Left lung (tissue), 10 donors: ENCODE data around the gene MAN1A2. TPM values are rescaled to one million over a fixed set of nuclear protein-coding genes. Genes with fewer than 3 reads are reported as not detected.
A peak's percentile ranks its signal among the peaks of the same experiment; 100 is the strongest.

Experiments
- ATAC-seq: fragments of 200-7000 bp; cut with Tn5 transposase; one replicate; pipeline ENCODE4 v1.9.1; 2020; ENCODE audit warnings: moderate library complexity
- DNase-seq, 4 donors: peaks; one replicate each; pipeline ENCODE4 v3.0.0-alpha.2; 2013 to 2020
- H3K27ac ChIP-seq, 2 donors: fragments of 200-600 bp; sonication (generic) in 1 of 2; one replicate each; pipeline versions ENCODE4 v1.5.0 to v1.8.0; 2020 to 2021
- H3K27me3 ChIP-seq, 2 donors: fragments of 200-600 bp; sonication (generic) in 1 of 2; one replicate each; pipeline versions ENCODE4 v1.5.0 to v1.8.0; 2020 to 2021
- H3K36me3 ChIP-seq, 2 donors: fragments of 200-600 bp; sonication (generic) in 1 of 2; one replicate each; pipeline versions ENCODE4 v1.5.0 to v1.8.0; 2020 to 2021
- H3K4me1 ChIP-seq, 2 donors: fragments of 200-600 bp; one replicate each; pipeline ENCODE4 v1.8.0; 2021
- H3K4me3 ChIP-seq, 2 donors: fragments of 200-600 bp; sonication (generic) in 1 of 2; one replicate each; pipeline versions ENCODE4 v1.5.0 to v1.8.0; 2020 to 2021; ENCODE audit warnings: mild to moderate bottlenecking in 1 of 2
- H3K9me3 ChIP-seq, 2 donors: fragments of 200-600 bp; sonication (generic) in 1 of 2; one replicate each; pipeline versions ENCODE4 v1.5.0 to v1.8.0; 2020 to 2021
- intact Hi-C, 2 donors: fragments of 100-400 bp; cut with DNase I; formaldehyde crosslinking; loops; one replicate each; pipeline versions ENCODE4 v1.11.2 to v1.14.2; 2022
- polyA plus RNA-seq, 6 donors: library from polyadenylated mRNA; unstranded; fragments of 120-200 nt; gene quantifications; one replicate each; pipeline ENCODE4 v1.2.1, GENCODE V29; 2013; ENCODE audit not compliant: insufficient read length in 6 of 6
- total RNA-seq, 2 donors: library from RNA; stranded (reverse); fragmentation: NEBNext Ultra II Directional; extraction: Animal tissue kit (Norgen Biotek cat#: 25700); gene quantifications; one replicate each; pipeline ENCODE4 v1.2.1, GENCODE V29; 2021
- TF ChIP-seq, protein P1 (sequence below), 2 donors: fragments of 200-600 bp; sonication (generic) in 1 of 2; IDR thresholded peaks; one replicate each; pipeline versions ENCODE4 v1.5.0 to v1.8.0; 2021; ENCODE audit warnings: antibody characterized with exemption in 2 of 2
- donor health status: DM: no; HTN: yes; CAD: no.
- donor health status: DM: no; HTN: no; CAD: no.

Gene MAN1A2
- total and polyA plus RNA-seq, 8 donors, result 31.8 to 49.4 (median 34.6) TPM

DNA sequence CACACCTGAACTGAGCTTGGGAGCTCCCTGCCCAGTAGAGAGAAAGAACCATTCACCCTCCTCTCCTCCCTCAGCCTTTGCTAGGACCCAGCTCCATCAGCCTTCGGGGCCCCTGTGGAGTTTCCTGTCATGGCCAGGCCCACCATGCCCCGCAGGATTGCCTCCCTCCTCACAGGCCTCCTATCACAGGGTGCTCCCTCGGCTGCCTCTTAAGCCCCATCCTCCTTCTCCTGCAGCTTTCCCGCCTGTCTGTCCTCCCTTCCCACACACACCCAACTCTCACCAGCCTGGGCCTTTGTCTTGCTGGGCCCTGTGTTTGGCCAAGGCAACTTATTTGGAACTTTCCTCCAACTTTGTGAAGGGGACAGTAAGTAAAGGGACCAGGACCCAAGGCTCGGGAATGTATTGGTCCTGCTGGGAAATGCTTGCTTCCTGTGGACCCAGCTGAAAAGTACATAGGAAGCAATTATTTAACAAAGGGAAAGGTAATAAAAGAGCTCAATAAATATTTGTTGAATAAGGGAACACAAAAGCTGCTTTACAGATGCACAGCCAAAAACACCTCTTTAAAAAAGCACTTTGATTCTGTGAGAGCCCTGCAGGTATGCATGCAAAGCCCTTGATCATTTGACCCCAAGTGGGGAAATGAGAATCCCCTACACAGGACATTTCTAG, 207.0 kb downstream of the MAN1A2 start:
- H3K4me3 ChIP-seq, result no peak overlapping the region
- ATAC-seq, result no peak

DNA sequence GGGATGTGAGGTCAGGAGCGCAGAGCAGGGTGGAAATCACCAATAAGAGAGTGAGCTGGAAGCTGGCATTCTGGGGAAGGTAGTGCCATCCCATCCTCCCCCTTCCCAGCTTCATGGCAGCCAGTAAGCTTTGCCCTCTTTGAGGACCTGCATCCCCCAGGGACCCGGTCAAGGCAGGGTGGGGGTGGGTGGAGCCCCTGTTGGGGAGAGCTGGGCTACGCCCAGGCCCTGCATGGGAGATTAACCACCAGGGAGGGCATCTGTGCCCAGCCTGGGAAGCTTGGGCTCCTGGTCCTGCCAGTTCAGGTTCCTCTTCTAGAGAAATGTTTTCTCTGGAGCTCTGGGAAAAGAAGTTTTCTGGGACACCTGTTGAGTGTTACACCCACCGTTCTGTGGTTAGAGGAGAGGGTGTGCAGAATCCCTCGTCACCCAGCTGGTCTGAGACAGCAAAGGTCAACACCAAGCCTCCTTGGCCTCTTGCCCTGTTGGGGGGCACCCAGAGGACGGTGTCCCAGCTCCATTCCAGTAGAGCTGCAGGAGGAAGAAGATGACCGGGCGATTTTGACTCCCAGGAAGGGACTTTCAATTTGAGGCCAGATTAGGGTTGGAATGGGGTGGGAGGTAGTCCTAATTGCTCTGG, 208.5 kb downstream of the MAN1A2 start:
- TF ChIP-seq, protein P1, sequence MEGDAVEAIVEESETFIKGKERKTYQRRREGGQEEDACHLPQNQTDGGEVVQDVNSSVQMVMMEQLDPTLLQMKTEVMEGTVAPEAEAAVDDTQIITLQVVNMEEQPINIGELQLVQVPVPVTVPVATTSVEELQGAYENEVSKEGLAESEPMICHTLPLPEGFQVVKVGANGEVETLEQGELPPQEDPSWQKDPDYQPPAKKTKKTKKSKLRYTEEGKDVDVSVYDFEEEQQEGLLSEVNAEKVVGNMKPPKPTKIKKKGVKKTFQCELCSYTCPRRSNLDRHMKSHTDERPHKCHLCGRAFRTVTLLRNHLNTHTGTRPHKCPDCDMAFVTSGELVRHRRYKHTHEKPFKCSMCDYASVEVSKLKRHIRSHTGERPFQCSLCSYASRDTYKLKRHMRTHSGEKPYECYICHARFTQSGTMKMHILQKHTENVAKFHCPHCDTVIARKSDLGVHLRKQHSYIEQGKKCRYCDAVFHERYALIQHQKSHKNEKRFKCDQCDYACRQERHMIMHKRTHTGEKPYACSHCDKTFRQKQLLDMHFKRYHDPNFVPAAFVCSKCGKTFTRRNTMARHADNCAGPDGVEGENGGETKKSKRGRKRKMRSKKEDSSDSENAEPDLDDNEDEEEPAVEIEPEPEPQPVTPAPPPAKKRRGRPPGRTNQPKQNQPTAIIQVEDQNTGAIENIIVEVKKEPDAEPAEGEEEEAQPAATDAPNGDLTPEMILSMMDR (IDR thresholded peaks at IDR 0.05), result no peak
- Histone ChIP-seq H3K4me1 (peaks cover 0 to 3% of the 10 kb centered on the region in 2 donors), H3K9me3 (no peaks in the 10 kb centered on the region), H3K27ac (no peak overlapping the region), H3K4me3 (no peak overlapping the region), H3K36me3 (no peaks in the 10 kb centered on the region), H3K27me3 (no peaks in the 10 kb centered on the region)
- ATAC-seq (no peak), DNase-seq (no peak)
- intact Hi-C loops, result no loop called here

More for the DNA sequence above, 207.0 kb downstream of the MAN1A2 start:
- no peaks in the 10 kb centered on the region for H3K9me3 ChIP-seq
- TF ChIP-seq, protein P1 (IDR thresholded peaks at IDR 0.05), result no peak
- peaks cover 0 to 3% of the 10 kb centered on the region in 2 donors for H3K4me1 ChIP-seq
- H3K36me3 ChIP-seq, result no peaks in the 10 kb centered on the region
- no peaks in the 10 kb centered on the region for H3K27me3 ChIP-seq
- intact Hi-C loops, result no loop called here
- H3K27ac ChIP-seq, result no peak overlapping the region
- no peak for DNase-seq

DNA sequence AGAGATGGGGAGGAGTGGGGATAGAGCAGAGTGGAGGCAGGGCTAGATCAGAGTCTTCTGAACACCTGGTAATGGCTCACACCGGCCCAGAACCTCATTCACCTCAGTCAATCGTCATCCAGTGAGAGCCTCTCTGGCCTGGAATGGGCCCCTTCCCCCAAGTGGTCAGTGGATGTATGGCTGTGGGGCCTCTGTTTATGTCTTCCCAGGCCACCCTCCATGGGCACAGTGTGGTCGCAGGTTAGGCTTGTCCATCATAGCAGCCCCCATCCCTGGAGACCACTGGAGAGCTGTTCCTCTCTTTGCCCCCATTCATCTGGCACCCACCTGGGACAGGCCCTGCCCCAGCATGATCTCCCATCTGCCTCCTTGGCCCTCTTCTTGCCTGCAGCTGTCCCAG, 209.0 kb downstream of the MAN1A2 start:
- H3K36me3 ChIP-seq, result no peaks in the 10 kb centered on the region

DNA sequence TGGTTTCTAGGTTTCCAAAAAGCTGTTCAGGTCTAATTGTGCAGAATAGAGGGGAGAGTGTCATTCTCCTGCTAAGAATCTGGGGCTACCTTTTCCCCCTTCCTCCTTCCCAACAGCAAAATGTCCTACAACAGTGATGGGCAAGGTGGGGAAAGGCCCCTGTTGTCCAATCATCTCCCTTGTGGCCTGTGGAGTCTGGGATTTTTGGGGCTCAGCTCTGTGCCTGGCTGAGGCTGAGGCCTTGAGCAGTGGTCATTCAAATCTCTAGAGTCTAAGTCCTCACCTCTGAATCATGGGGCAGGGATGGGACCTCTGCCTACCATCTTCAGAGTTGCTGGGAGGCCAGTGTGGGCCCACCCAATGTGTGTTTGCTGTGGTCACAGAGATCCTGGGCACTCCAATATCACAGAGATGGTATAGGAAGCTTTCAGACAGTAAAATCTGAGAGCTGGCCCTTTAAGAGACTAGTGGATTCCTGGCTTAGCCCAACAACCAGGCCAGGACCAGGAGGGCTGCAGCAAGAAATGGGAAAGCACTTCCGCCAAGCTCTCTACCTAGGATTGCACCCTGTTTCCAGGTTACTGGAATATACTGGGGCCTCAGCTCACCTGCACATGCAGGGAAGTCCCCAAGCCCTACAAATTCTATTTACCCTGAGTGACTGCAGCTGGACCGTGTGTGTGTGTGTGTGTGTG, 210.1 kb downstream of the MAN1A2 start:
- no peaks in the 10 kb centered on the region for H3K27me3 ChIP-seq
- TF ChIP-seq, protein P1 (IDR thresholded peaks at IDR 0.05), result no peak
- no peak overlapping the region for H3K4me3 ChIP-seq
- DNase-seq (no peak), ATAC-seq (peak; percentile 47)
- H3K4me1 ChIP-seq, result no peaks in the 10 kb centered on the region
- intact Hi-C loops, result no loop called here
- H3K9me3 ChIP-seq, result no peaks in the 10 kb centered on the region
- H3K27ac ChIP-seq, result no peak overlapping the region
- H3K36me3 ChIP-seq, result no peaks in the 10 kb centered on the region

More for the DNA sequence above, 209.0 kb downstream of the MAN1A2 start:
- no peak for ATAC-seq
- Histone ChIP-seq H3K27ac (no peak overlapping the region), H3K4me3 (no peak overlapping the region), H3K4me1 (peaks cover 0 to 3% of the 10 kb centered on the region in 2 donors), H3K9me3 (no peaks in the 10 kb centered on the region), H3K27me3 (no peaks in the 10 kb centered on the region)
- TF ChIP-seq, protein P1 (IDR thresholded peaks at IDR 0.05), result no peak
- intact Hi-C loops, result no loop called here
- DNase-seq, result no peak

DNA sequence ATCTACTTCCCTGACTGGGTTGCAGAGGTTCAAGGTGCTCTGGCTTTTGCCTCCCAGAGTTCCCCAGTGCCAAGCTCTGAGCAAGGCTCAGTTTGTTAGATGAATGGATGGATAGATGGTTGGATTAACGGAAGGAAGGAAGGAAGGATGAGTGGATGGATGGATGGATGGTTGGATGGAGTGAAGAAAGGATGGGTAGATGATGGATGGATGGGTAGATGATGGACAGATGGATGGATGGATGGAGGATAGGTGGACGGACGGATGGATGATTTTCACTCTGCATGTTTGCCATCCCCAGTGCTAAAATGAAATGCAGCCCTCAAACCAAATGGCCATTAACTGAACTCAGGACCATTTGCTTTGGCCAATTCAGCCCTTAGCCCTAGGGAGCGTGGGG, 211.2 kb downstream of the MAN1A2 start:
- Histone ChIP-seq H3K27ac (no peak overlapping the region), H3K4me3 (no peak overlapping the region), H3K36me3 (no peaks in the 10 kb centered on the region), H3K27me3 (no peaks in the 10 kb centered on the region), H3K9me3 (no peaks in the 10 kb centered on the region), H3K4me1 (no peaks in the 10 kb centered on the region)
- DNase-seq (no peak), ATAC-seq (no peak)
- TF ChIP-seq, protein P1 (IDR thresholded peaks at IDR 0.05), result no peak
- intact Hi-C loops, result no loop called here
